ENCODE data around the gene ACAD9. TPM values are rescaled to one million over a fixed set of nuclear protein-coding genes. Genes with fewer than 3 reads are reported as not detected.
"Not testable (repeated sequence)": the region's sequence is repeated elsewhere in the genome, so short reads cannot be mapped to it uniquely, and the experiment has no call there.

ACAD9 gene
- total RNA-seq = 27.8 and 28.1 TPM in 2 replicates

DNA sequence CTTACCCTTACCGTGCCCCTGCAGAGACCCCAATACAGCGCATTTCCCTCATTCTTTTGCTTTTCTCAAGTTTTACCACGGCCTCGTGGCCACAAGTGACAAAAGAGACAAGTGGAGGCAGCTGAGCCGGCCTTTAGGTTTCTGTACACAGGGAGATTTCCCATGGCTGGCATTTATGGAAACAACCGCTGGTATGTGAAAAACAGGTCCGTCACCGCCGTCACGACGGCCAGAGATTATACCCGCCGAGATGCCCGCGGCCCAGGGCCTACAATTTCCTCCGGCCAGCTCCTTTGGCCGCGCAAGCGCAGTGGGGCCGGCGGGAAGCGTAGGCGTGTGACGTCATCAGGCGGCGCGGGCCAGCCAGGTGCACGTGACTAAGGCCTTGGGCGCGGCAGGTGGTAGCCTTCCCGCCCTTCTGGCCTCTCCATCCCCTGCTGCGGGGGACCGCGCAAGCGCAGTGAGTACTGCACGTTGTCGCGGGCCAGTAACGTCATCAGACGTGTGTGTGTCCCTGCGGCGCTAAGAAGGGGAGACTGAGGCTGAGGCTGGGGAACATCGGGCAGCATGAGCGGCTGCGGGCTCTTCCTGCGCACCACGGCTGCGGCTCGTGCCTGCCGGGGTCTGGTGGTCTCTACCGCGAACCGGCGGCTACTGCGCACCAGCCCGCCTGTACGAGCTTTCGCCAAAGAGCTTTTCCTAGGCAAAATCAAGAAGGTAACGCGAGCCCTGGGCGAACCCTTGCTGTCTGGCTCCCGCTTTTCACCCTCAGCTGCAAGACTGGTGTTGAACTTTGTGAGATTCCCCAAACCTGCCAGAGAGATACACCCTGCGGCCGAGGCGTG lies at the start of gene ACAD9:
TSS of gene ACAD9 (plus strand) at position 496 of the 845 bp plus-strand sequence. CDS start at position 568, 72 bp downstream.
- peak; percentile 99 for DNase-seq (ENCODE audit: low read depth in 2 of 2)

DNA sequence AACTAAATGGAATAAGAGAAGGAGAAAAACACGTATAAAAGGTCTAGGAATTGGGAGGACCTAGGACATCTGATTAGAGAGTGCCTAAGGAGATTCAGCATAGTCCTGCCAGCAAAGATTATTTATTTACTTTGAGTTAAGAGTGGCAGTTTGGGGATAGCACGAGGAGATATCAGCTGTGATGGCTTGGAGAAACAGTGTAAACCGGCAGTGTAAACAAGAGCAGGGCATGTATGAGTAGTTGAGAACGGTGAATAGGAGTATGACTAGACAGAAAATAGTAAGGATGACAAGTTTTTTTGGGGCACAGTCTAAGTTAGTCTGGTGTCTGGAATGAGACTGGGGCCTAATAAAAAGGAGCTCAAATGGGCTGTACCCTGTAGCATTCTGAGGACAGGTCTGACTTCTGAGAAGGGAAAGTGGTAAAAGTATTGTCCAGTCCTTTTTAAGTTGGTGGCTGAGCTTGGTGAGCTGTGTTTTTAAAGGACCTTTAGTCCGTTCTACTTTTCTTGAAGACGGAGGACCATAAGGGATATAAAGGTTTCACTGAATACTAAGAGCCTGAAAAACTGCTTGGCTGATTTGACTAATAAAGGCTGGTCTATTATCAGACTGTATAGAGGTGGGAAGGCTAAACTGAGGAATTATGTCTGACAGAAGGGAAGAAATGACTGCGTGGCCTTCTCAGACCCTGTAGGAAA lies 49.3 kb upstream of the ACAD9 start:
- not testable (repeated sequence) for DNase-seq (ENCODE audit: low read depth in 2 of 2)

DNA sequence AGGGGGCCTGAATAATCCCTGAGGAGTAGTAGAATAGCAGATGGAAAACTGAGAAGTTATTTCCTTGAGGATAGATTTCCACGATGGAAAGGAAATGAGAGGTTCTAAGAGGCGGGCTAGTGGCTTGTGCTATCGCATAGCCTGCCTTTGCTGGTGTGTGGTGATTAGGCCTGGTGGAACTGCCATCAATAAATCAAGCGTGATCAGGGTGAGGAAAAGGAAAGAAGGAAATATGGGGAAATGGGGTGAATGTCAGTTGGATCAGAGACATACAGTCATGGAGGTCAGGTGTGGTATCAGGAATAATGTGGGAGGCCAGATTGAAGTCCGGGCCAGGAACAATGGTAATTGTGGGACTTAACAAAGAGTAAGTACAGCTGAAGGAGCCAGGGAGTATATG lies 48.7 kb upstream of the ACAD9 start:
- DNase-seq (ENCODE audit: low read depth in 2 of 2) = not testable (repeated sequence)

DNA sequence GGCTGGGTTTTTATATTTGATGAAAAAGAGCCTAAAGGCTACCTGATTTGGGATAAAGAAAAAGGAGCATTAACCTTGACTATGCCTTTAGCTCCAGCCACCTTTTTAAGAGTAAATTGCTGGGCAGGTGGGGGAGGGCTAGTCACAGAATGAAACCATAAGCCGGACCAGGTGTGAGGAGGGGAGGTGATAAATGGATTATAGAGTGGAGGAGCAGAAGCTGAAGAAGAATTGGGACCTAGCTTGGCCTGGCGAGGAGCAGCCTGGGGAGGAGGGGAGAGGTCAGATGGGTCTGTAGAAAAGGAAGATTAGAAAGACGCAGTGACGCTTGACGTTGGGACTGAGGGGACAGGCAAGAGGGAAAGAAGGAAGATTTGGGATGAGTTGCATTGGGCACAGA lies 46.4 kb upstream of the ACAD9 start:
- DNase-seq (ENCODE audit: low read depth in 2 of 2) = not testable (repeated sequence)

DNA sequence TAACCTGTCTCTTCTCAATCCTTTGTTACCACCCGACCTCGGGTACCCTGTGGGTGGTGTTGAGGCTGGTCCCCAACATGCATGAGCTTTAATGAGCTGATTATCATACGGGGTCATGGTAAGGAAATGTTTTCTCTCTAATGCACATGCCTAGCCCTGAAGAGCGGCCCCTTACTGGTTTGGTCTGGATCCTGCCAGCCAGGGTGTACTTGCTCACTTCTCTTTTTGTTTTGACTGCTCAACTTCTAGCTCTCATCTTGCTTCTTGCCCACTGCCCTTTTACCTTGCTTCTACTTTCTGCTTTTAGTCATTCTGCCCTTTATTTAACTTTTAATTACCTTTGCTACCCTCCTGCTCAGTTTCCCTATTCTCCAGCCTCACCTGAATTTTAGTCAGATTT lies 44.3 kb upstream of the ACAD9 start:
- DNase-seq (ENCODE audit: low read depth in 2 of 2) = no peak

DNA sequence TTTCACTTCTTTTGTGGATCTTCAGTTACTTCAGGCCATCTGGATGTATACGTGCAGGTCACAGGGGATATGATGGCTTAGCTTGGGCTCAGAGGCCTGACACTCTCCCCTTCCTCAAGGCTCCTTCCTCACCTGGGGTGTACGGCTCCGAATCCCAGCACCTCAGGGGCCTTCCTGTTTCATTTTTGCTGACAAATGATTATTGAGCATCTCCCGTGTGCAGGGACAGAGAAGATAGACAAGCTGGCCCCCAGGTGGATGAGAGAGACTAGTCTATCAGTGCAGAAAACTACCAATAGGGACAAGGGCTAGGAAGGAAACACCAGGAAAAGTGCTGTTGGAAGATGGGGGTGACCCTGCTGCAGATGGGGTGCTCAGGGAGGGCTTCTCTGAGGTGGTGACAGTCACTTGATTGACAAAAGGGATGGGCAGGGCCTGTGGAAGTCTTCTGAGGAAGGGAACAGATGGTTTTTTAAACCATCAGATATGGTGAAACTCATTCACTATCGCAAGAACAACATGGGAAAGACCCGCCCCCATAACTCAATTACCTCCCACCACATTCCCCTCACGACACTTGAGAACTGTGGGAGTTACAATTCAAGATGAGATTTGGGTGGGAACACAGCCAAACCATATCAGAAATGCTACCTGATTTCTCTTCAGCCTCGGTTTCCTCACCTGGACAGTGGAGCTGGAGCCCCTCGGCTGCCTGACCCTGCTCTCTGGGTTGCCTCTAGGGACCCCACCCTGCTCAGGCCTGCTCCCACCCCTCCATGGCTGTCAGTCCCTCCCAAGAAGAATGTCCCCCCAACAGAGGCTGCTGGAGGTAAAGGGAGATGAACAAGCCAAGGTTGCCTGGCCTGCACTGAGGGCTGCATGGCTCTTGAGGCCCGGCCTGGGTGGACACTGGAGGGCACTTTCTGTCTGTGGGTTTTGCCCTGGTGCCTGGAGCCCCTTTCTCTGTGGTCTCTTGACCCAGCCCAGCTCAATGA lies 37.2 kb upstream of the ACAD9 start:
- DNase-seq (ENCODE audit: low read depth in 2 of 2) = no peak

DNA sequence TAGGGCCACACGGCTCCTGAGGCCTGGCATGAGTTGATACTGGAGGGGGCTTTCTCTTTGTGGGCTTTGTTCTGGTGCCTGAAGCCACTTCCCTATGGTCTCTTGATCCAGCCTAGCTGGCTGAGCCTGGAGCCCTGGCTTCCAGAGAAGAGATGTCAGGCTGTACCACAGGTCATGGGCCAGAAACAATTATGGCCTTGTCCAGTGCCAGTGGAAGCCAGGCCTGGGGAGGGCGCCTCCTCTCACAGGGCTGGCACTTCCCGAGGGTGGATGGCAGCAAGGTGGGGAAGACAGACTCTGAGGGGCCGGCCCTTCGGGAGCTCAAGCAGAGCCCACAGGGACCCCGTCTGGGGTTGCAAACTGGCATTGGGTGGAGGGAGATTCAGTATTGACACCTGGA lies 34.9 kb upstream of the ACAD9 start:
- DNase-seq (ENCODE audit: low read depth in 2 of 2) = no peak

DNA sequence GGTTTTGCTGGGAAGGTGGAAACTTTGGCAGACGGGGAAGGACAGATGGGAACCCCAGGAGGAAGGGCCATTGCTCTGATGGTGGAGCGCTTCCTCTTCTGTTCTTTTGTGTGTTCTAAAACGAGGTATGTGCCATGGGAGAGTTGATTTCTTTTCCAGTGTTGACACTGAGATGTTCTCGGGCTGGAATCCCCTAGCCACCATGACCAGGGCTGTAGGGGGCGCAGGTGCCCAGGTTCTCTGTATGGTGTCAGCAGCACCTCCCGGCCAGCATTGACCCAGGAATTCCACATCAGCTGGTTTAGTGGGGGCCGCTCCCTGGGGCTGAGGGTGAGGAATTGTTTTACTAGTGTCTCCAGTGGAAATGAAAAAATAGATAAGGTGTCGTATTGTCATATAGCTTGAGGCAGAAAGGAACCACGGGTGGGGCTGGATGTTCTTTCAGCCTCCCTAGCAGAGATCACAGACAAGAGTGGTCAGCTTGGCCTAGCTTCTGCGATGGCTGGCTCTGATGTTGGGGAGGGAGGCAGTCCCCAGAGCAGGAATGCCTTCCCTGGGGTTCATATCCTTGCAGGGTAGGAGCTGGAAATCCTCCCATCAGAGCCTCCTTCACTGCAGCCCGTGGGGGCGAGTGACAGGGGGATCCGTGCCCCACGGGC lies 34.2 kb upstream of the ACAD9 start:
- peak in 1 of 2 donors; percentile 41 for DNase-seq (ENCODE audit: low read depth in 2 of 2)

DNA sequence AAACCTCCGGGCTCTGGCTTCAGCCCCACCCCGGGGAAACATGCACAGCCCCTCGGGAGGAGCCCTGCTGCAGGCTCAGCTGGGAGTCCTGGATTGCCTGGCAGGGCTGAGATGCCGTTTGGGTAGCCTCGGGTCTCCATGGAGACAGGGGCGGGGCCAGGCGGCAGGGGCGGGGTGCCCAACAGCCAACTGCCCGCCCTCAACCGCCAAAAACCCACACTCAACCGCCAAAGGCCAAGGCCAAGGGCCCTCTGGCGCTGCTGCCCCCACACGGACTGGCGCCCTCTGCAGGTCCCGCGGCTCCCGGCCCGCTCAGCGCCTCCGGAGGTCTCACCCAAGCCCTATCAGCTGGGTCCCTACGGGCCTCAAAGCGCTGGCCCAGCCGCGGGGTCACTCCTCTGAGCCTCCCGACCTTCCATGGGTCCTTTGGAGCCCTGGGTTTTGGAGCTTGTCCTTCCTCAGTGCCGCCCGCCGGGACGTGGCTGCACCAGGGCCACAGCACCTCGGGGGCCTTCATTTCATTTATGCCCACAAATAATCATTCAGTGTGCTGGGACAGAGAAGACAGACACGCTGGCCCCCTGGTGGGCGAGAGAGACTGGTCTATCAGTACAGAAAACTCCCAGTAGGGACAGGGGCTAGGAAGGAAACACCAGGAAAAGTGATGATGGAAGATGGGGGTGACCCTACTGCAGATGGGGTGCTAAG lies 33.5 kb upstream of the ACAD9 start:
- DNase-seq (ENCODE audit: low read depth in 2 of 2) = peak; percentile 76 to 84

DNA sequence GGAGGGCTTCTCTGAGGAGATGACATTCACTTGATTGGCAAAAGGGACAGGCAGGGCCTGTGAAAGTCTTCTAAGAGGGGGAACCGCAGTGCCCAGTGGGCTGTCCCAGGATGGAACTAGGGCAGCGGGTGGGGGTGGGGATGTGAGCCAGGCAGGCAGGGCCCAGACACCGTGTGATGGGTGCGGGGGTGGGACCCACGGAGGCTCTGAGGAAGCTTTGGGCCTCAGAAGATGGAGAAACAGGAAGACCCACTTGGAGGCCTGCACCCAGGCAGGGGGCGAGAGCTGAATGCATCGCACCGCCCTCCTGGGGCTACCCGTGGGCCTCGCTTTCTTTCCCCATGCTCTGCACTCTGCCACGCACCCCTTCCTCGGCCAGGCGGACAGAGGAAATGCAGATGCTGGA lies 32.9 kb upstream of the ACAD9 start:
- no peak for DNase-seq (ENCODE audit: low read depth in 2 of 2)

DNA sequence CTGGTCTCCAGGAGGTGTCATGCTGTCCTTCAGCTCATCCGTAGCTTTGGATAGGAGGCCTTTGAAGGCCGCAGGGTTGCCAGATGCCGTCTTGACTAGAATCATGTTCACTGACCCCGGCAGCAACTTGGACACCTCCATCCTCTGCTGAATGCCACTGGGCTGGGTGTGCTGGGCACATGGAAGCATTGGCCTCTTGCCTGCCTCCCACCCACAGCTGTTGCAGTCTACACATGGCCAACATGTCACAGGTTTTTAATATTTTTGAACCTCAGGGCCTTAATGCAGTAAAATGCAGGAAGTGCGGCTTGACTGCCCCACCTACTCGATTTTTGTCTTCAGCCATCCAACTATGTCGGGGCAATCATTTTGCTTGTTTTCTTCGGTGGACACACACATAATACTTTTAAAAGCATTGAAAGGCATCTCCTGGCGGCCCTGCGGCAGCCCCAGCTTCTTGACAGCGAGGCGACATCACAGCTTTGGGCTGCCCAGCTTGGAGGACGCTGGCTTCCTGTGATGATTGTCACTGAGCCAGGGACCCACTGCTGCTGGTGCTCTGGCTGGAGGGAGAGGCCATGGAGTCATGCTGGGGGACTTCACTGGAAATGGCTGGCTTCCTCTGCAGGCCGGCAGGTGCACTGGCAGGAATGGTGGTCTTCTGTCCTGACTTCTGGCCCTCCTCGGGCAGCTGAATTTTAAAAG lies 31.6 kb upstream of the ACAD9 start:
- no peak for DNase-seq (ENCODE audit: low read depth in 2 of 2)

DNA sequence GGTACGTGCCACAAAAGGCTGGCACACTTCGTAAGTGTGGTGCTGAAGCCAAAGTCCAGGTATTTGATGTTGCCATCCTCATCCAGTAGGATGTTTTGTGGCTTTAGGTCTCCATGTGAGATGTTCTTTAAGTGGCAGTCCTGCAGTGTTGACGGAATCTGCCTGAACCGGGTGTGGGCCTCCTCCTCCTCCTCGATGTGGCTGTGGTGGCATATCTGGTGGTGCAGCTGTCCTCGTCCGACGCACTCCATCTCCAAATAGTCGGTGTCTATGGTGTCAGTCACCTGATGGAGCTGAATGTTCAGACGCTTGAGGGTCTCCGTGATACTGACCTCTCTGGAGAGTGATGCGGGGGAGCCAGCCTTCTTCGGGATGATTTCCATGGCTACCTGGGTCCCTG lies 30.5 kb upstream of the ACAD9 start:
- DNase-seq (ENCODE audit: low read depth in 2 of 2) = no peak

DNA sequence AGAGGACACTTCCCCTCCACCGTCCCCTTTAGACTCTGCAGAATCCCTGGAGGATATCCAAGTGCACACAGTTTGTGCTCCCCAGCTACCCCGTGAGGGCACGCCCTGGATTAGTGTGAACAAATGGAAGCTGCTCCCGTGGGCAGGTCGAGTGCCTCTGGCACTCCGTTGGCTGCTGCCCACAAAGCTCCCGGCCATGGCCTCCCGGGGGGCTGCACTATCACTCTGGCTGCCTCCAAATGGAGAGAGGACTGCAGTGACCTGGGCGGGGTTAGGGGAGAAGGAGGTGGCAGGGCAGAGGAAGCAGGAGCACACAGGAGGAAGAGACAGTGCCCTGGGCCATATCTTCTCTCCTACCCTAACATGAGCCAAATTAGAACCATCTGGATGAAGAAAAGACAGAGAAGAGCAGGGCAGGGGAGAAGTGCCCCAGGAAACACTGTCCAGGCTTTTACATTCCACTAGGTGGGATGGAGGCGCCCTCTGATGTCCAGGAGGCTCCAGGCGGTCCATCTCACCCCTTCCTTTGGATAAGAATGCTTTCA lies 29.4 kb upstream of the ACAD9 start:
- DNase-seq (ENCODE audit: low read depth in 2 of 2) = peak in 1 of 2 donors; percentile 17

DNA sequence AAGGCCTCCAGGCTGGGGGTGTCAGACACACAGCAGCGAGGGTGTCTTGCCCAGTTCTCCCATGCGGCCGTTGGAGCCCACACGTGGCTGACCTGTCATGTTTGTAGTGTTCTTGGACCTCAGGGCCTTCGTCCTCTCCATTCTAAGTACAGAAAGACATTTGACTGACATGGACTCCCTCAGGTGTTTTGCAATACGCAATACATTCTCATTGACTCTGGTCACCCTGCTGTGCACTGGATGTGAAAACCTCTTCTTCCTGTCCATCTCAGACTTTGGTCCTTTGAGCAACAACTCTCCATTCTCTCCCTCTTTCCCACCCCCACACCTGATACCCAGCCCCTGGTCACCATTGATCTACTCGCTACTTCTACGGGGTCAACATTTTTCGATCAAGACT lies 28.9 kb upstream of the ACAD9 start:
- no peak for DNase-seq (ENCODE audit: low read depth in 2 of 2)

DNA sequence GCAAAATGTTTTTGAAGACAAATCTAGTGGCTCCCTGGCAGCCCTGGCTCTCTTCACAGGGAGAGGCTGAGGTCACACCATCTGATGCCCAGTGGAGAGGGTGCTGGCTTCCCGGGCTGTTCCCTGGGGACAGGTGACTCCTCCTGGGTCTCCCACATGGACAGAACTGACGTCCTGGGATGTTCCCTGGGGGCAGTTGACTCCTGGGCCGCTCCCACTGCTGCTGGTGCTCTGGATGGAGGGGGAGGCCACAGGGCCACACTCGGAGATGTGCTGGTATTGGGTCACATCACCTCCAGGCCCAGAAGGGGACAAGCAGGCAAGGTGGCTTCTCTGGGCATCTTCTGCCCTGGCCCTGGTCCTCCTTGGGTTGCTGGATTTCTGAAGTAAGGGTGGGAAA lies 27.8 kb upstream of the ACAD9 start:
- DNase-seq (ENCODE audit: low read depth in 2 of 2) = no peak

DNA sequence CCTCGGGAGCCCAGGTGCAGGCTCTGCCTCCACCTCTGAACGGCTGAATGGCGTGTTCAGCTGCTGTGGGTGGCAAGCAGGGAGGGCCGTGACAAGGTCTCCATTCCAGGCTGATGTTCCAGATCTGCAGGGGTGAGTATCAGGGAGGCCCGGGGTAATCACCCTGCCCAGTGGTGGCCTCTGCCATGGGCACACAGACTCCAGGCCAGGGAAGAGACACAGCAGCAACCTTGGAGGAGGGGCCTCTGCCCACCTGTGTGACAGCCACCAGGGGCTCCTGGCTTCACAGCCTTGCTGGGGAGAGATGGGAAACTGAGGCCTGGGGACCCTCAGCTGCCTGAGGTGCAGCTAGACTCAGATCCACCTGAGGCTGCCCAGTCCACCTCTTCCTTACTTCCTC lies 25.6 kb upstream of the ACAD9 start:
- DNase-seq (ENCODE audit: low read depth in 2 of 2) = no peak

DNA sequence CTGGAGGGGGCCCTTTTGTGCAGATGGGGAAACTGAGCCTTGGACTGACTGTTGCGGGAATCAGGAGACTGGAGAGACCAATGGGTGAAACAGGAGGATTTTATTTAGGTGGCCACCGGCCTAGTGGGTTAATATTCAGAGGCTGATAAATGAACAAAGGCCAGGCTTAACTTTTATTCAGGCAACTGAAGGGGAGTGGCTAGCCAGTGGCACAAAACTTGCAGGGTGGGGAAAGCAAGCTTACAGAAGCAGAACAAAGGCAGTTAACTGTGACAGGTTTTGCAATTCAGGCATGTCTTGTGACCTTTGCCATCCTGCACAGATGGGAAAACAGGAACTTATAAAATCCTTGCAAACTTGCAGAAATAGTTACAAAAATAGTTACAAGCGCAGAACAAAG lies 24.9 kb upstream of the ACAD9 start:
- no peak for DNase-seq (ENCODE audit: low read depth in 2 of 2)

DNA sequence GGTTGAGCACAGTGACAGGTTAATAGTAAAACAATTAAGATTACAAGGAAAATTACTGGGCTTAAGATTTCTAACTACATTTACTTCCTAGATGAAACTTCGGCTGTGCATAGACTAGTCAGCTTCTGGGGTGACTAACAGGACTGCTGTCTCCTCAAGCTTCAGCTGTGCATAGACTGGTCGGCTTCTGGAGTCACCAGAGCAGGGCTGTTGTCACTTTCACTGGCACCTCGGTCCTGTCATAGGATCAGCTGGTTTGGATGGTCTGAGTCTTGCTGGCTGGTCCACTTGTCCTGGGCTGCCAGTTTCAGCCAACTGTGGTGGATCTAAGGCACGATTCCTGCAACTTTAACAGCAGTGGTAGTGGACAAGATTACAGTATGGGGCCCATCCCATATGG lies 23.9 kb upstream of the ACAD9 start:
- no peak for DNase-seq (ENCODE audit: low read depth in 2 of 2)

DNA sequence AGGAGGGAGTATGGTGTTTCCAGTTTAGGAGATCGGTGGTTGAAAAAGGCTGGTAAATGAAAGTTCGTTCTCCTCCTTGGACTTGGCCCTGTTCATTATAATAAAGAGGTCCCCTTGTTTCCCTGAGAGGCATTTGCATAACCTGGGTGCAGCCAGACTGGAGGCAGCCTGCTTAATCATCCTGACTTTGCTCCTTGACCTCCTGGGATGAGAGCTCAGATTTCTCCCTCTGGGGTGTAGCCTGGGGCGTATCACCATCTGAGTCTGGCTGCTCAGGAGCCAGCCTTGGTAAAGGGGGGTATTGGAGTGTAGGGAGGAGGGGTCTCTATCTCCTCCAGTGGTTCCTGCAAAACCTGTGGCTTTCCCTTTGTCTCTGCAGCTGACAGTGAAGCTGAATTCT lies 21.3 kb upstream of the ACAD9 start:
- DNase-seq (ENCODE audit: low read depth in 2 of 2) = no peak

DNA sequence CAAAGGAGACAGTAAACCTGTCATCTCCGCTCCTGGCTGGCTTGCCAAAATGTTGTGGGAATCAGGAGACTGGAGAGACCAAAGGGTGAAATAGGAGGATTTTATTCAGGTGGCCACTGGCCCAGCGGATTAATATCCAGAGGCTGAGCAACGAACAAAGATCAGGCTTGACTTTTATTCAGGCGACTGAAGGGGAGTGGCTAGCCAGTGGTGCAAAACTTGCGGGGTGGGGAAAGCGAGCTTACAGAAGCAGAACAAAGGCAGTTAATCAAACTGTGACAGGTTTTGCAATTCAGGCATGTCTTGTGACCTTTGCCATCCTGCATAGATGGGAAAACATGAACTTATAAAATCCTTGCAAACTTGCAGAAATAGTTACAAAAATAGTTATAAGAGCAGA lies 19.8 kb upstream of the ACAD9 start:
- DNase-seq (ENCODE audit: low read depth in 2 of 2) = no peak
